Ishikawa (cell line): ENCODE measurements around the gene FGFBP1.

Source experiments
- CREB1 ChIP-seq: IDR thresholded peaks from 2 replicates; pipeline ENCODE4 v1.6.1; 2012; ENCODE audit warnings: low read depth
- EP300 ChIP-seq: IDR thresholded peaks from 2 replicates; pipeline ENCODE4 v1.6.1; 2012; ENCODE audit warnings: borderline replicate concordance
- NFIC ChIP-seq: IDR thresholded peaks from 2 replicates; pipeline ENCODE4 v1.6.1; 2012
- RAD21 ChIP-seq: IDR thresholded peaks from 2 replicates; pipeline ENCODE4 v1.6.1; 2012; ENCODE audit warnings: low read depth
- TAF1 ChIP-seq: IDR thresholded peaks from 2 replicates; pipeline ENCODE4 v1.6.1; 2012; ENCODE audit warnings: low read depth, mild to moderate bottlenecking
- TCF12 ChIP-seq: IDR thresholded peaks from 2 replicates; pipeline ENCODE4 v1.6.1; 2012; ENCODE audit warnings: low read depth
- YY1 ChIP-seq: IDR thresholded peaks from 2 replicates; pipeline ENCODE4 v1.6.1; 2012; ENCODE audit warnings: low read depth
- ZBTB7A ChIP-seq: IDR thresholded peaks from 2 replicates; pipeline ENCODE4 v1.6.1; 2012; ENCODE audit warnings: low read depth
- TF ChIP-seq, protein P1 (sequence below): IDR thresholded peaks from 2 replicates; pipeline ENCODE4 v1.6.1; 2012; ENCODE audit warnings: low read depth, mild to moderate bottlenecking
- TF ChIP-seq, protein P2 (sequence below): IDR thresholded peaks from 2 replicates; pipeline ENCODE4 v1.6.1; 2012
- TF ChIP-seq, protein P3 (sequence below): IDR thresholded peaks from 2 replicates; pipeline ENCODE4 v1.6.1; 2012

DNA sequence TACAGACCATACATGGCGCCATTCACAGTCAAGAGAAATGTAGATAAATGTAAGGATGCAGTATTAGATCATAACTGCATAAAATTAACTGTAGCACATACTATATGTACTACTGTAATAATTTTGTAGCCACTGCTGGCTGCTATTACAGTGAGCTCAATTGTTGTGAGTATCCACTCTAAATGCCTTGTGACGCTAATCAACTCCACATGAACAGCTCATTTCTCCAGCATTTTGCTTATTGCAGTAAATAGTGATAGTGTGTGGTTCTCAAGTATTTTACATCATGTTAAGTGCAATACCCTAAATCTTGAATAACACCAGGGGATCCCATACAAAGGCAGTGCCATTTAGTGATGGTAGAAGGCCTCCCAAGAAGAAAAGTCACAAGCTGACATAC lies 21.2 kb downstream of the FGFBP1 start:
- TF ChIP-seq TCF12 (no peak), CREB1 (no peak), EP300 (no peak), TAF1 (no peak), RAD21 (no peak), YY1 (no peak), NFIC (no peak), ZBTB7A (no peak)
- TF ChIP-seq, protein P1, sequence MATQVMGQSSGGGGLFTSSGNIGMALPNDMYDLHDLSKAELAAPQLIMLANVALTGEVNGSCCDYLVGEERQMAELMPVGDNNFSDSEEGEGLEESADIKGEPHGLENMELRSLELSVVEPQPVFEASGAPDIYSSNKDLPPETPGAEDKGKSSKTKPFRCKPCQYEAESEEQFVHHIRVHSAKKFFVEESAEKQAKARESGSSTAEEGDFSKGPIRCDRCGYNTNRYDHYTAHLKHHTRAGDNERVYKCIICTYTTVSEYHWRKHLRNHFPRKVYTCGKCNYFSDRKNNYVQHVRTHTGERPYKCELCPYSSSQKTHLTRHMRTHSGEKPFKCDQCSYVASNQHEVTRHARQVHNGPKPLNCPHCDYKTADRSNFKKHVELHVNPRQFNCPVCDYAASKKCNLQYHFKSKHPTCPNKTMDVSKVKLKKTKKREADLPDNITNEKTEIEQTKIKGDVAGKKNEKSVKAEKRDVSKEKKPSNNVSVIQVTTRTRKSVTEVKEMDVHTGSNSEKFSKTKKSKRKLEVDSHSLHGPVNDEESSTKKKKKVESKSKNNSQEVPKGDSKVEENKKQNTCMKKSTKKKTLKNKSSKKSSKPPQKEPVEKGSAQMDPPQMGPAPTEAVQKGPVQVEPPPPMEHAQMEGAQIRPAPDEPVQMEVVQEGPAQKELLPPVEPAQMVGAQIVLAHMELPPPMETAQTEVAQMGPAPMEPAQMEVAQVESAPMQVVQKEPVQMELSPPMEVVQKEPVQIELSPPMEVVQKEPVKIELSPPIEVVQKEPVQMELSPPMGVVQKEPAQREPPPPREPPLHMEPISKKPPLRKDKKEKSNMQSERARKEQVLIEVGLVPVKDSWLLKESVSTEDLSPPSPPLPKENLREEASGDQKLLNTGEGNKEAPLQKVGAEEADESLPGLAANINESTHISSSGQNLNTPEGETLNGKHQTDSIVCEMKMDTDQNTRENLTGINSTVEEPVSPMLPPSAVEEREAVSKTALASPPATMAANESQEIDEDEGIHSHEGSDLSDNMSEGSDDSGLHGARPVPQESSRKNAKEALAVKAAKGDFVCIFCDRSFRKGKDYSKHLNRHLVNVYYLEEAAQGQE, result no peak
- TF ChIP-seq, protein P2, sequence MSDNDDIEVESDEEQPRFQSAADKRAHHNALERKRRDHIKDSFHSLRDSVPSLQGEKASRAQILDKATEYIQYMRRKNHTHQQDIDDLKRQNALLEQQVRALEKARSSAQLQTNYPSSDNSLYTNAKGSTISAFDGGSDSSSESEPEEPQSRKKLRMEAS, result no peak
- TF ChIP-seq, protein P3, sequence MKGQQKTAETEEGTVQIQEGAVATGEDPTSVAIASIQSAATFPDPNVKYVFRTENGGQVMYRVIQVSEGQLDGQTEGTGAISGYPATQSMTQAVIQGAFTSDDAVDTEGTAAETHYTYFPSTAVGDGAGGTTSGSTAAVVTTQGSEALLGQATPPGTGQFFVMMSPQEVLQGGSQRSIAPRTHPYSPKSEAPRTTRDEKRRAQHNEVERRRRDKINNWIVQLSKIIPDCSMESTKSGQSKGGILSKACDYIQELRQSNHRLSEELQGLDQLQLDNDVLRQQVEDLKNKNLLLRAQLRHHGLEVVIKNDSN, result no peak
